B cell (primary cell): Measurements from ENCODE around the gene MND1. TPM values are rescaled to one million over a fixed set of nuclear protein-coding genes. Genes with fewer than 3 reads are reported as not detected.

Experiments used
- ATAC-seq: fragments of 200-7000 bp; cut with Tn5 transposase; one replicate; pipeline ENCODE4 v1.10.0; 2021; ENCODE audit warnings: low read depth, mild to moderate bottlenecking, moderate number of reproducible peaks, moderate library complexity
- CTCF ChIA-PET: fragments of 350-600 bp; sonication (Branson Sonifier 250); formaldehyde crosslinking; loops from one replicate; lab custom pipeline; 2021; ENCODE audit warnings: antibody characterized with exemption, inconsistent platforms; lab: Charles Lee
- POLR2A ChIA-PET: fragments of 350-600 bp; sonication (Branson Sonifier 250); formaldehyde crosslinking; loops from one replicate; lab custom pipeline; 2021; ENCODE audit warnings: antibody characterized with exemption; lab: Charles Lee
- DNase-seq: peaks from one replicate; pipeline ENCODE4 v3.0.0; 2013
- H2AFZ ChIP-seq: 2 replicates; pipeline ENCODE4 v1.6.1; 2012; ENCODE audit warnings: mild to moderate bottlenecking, low read depth, low read length; ENCODE audit not compliant: insufficient read depth, poor library complexity, severe bottlenecking
- H3K27ac ChIP-seq, 2 donors: 1 replicate in 1 of 2; 2 replicates in 1 of 2; pipeline ENCODE4 v1.5.1; 2012 to 2013; ENCODE audit warnings: low read length in 2 of 2, mild to moderate bottlenecking in 2 of 2, moderate library complexity in 1 of 2
- H3K27me3 ChIP-seq, 4 experiments: fragments of 200-600 bp in 1 of 4; sonication (generic) in 1 of 4; replicated peaks in 1 of 4; 1 replicate in 2 of 4; 2 replicates in 2 of 4; pipeline versions ENCODE4 v1.6.1 to v1.7.0; 2013 to 2016; ENCODE audit warnings: low read length in 3 of 4, mild to moderate bottlenecking in 2 of 4, mixed read lengths in 1 of 4, moderate library complexity in 1 of 4; ENCODE audit not compliant: insufficient read depth in 4 of 4, control insufficient read depth in 3 of 4; ENCODE audit errors: control extremely low read depth in 1 of 4
- H3K36me3 ChIP-seq, 2 experiments: replicated peaks in 1 of 2; 1 replicate in 1 of 2; 2 replicates in 1 of 2; pipeline versions ENCODE4 v1.6.1 to v1.7.1; 2013; ENCODE audit warnings: low read length in 1 of 2; ENCODE audit not compliant: insufficient read depth in 2 of 2, control insufficient read depth in 1 of 2; ENCODE audit errors: control extremely low read depth in 1 of 2, extremely low read depth in 1 of 2
- H3K4me1 ChIP-seq, 2 donors: fragments of 200-600 bp in 1 of 2; sonication (generic) in 1 of 2; 1 replicate in 1 of 2; 2 replicates in 1 of 2; pipeline versions ENCODE4 v1.5.1 to v1.6.1; 2013 to 2017; ENCODE audit warnings: low read length in 2 of 2; ENCODE audit not compliant: control insufficient read depth in 2 of 2, insufficient read depth in 2 of 2
- H3K4me2 ChIP-seq: replicated peaks from 2 replicates; pipeline ENCODE3; 2012; ENCODE audit warnings: mild to moderate bottlenecking, low read depth, low read length; ENCODE audit not compliant: poor library complexity, severe bottlenecking
- H3K4me3 ChIP-seq, 5 experiments: fragments of 200-600 bp in 1 of 5; sonication (generic) in 1 of 5; 1 replicate in 3 of 5; 2 replicates in 2 of 5; pipeline versions ENCODE4 v1.5.1 to v1.7.0; 2011 to 2016; ENCODE audit warnings: low read length in 4 of 5, mild to moderate bottlenecking in 4 of 5, low read depth in 2 of 5, control low read depth in 1 of 5, moderate library complexity in 1 of 5; ENCODE audit not compliant: insufficient read depth in 1 of 5; ENCODE audit errors: control extremely low read depth in 1 of 5, extremely low read depth in 1 of 5
- H3K79me2 ChIP-seq: fragments of 200-600 bp; sonication (generic); one replicate; pipeline ENCODE4 v1.6.0; 2016; ENCODE audit warnings: low read length; ENCODE audit not compliant: control insufficient read depth, insufficient read depth
- H3K9ac ChIP-seq: fragments of 200-600 bp; sonication (generic); 2 replicates; pipeline ENCODE4 v1.6.1; 2017; ENCODE audit warnings: mild to moderate bottlenecking, low read length, moderate library complexity
- H3K9me3 ChIP-seq, 3 donors: one replicate each; pipeline versions ENCODE4 v1.6.1 to v1.7.1; 2013; ENCODE audit warnings: low read length in 2 of 3; ENCODE audit not compliant: control insufficient read depth in 2 of 3, insufficient read depth in 1 of 3; ENCODE audit errors: control extremely low read depth in 1 of 3
- H4K20me1 ChIP-seq: 2 replicates; pipeline ENCODE4 v1.6.0; 2012; ENCODE audit warnings: mild to moderate bottlenecking, low read length; ENCODE audit not compliant: insufficient read depth, control insufficient read depth, poor library complexity, severe bottlenecking
- H3K27ac Mint-ChIP-seq: one replicate; pipeline ENCODE4 v1.8.0; 2021; ENCODE audit warnings: mixed read lengths
- H3K27me3 Mint-ChIP-seq: one replicate; pipeline ENCODE4 v1.8.0; 2021; ENCODE audit warnings: mixed read lengths
- H3K4me1 Mint-ChIP-seq: one replicate; pipeline ENCODE4 v1.8.0; 2021; ENCODE audit warnings: mixed read lengths
- H3K4me3 Mint-ChIP-seq: one replicate; pipeline ENCODE4 v1.8.0; 2021; ENCODE audit warnings: mixed read lengths
- H3K9me3 Mint-ChIP-seq: one replicate; pipeline ENCODE4 v1.8.0; 2022; ENCODE audit warnings: mixed read lengths; ENCODE audit not compliant: insufficient read depth
- EZH2 ChIP-seq: IDR thresholded peaks from 2 replicates; pipeline ENCODE4 v1.6.1; 2012; ENCODE audit warnings: borderline replicate concordance, low read depth, mild to moderate bottlenecking, moderate library complexity, low read length; ENCODE audit not compliant: insufficient read depth, poor library complexity, severe bottlenecking
- WGBS: methylation state at CpG from one replicate; pipeline ENCODE4 v1.1.5; 2013; ENCODE audit warnings: missing lambda C conversion rate; ENCODE audit not compliant: insufficient coverage; 5-methylcytosine and 5-hydroxymethylcytosine counted together
- intact Hi-C: fragments of 100-400 bp; cut with micrococcal nuclease; formaldehyde crosslinking; loops from one replicate; pipeline ENCODE4 v1.10.0; 2022
- polyA plus RNA-seq: library from polyadenylated mRNA; depleted of rRNA; stranded (reverse); fragments of >200 nt; gene quantifications from 2 replicates; pipeline ENCODE4 v1.2.3, GENCODE V29; 2012
- total RNA-seq, 2 donors: library from RNA; stranded (reverse); fragments of 120-200 nt in 1 of 2; gene quantifications; 1 replicate in 1 of 2; 2 replicates in 1 of 2; pipeline versions ENCODE4 v1.2.3 to v1.2.4, GENCODE V29; 2013 to 2022
- TF ChIP-seq, protein P1 (sequence below): fragments of 200-600 bp; IDR thresholded peaks from one replicate; pipeline ENCODE4 v1.8.0; 2022; ENCODE audit warnings: antibody characterized with exemption, mild to moderate bottlenecking

MND1 gene
- total and polyA plus RNA-seq, 2 donors (not counting 1 experiment from before 2014, with no cell fraction given) = not detected

GRCh38 chr4:153327247-153327646 lies 17.2 kb upstream of the MND1 start:
- Mint-ChIP-seq H3K27ac (no peak overlapping the region), H3K4me1 (peaks cover 6% of the 10 kb centered on the region), H3K4me3 (peak overlapping the region; percentile 58), H3K27me3 (no peaks in the 10 kb centered on the region), H3K9me3 (no peaks in the 10 kb centered on the region)
- peak; percentile 16 for DNase-seq
- Histone ChIP-seq H3K27ac (no peak overlapping the region), H3K36me3 (no peaks in the 10 kb centered on the region), H3K4me2 (peak overlapping the region; percentile 44), H4K20me1 (no peaks in the 10 kb centered on the region), H3K9ac (peak overlapping the region; percentile 38), H3K27me3 (no peaks in the 10 kb centered on the region), H3K79me2 (no peaks in the 10 kb centered on the region), H3K4me3 (no peak overlapping the region), H3K4me1 (peaks cover 0 to 5% of the 10 kb centered on the region in 2 donors), H3K9me3 (no peaks in the 10 kb centered on the region), H2AFZ (peak overlapping the region; percentile 41)
- no CpG with 5 or more reads among the region's 1 CpG for WGBS
- no peak for ATAC-seq
- TF ChIP-seq EZH2 = no peak
- TF ChIP-seq, protein P1, sequence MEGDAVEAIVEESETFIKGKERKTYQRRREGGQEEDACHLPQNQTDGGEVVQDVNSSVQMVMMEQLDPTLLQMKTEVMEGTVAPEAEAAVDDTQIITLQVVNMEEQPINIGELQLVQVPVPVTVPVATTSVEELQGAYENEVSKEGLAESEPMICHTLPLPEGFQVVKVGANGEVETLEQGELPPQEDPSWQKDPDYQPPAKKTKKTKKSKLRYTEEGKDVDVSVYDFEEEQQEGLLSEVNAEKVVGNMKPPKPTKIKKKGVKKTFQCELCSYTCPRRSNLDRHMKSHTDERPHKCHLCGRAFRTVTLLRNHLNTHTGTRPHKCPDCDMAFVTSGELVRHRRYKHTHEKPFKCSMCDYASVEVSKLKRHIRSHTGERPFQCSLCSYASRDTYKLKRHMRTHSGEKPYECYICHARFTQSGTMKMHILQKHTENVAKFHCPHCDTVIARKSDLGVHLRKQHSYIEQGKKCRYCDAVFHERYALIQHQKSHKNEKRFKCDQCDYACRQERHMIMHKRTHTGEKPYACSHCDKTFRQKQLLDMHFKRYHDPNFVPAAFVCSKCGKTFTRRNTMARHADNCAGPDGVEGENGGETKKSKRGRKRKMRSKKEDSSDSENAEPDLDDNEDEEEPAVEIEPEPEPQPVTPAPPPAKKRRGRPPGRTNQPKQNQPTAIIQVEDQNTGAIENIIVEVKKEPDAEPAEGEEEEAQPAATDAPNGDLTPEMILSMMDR = no peak
- CTCF ChIA-PET = no interaction called here
- POLR2A ChIA-PET = no interaction called here
- intact Hi-C loops = loop anchor here (10.0 kb wide), 1 partner anchor 72 kb away; no protein-coding TSS in a partner anchor

DNA sequence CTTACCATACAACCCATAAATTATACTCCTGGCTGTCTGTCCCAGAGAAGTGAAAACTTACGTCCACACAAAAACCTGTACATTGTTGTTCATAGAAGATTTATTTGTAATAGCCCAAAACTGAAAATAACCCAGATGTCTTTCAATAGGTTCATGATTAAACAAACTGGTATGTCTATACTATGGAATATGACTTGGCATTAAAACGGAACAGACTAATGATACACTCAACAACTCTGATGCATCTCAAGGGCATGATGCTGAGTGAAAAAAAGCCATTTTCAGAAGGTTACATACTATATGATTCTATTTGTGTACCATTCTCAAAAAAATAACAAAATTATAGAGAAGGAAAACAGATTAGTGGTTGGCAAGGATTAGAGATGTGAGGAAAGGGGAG lies 11.6 kb upstream of the MND1 start:
- intact Hi-C loops = no loop called here
- H3K4me1 ChIP-seq = no peaks in the 10 kb centered on the region
- no peaks in the 10 kb centered on the region for H3K79me2 ChIP-seq
- H3K27ac ChIP-seq = no peak overlapping the region
- H3K4me1 Mint-ChIP-seq = no peaks in the 10 kb centered on the region
- no peaks in the 10 kb centered on the region for H4K20me1 ChIP-seq
- CTCF ChIA-PET = no interaction called here
- ATAC-seq = no peak
- no peak overlapping the region for H3K4me3 ChIP-seq
- H3K27ac Mint-ChIP-seq = no peak overlapping the region
- no CpG with 5 or more reads among the region's 2 CpGs for WGBS
- no peaks in the 10 kb centered on the region for H3K9me3 ChIP-seq
- TF ChIP-seq, protein P1 = no peak
- TF ChIP-seq EZH2 = no peak
- H3K27me3 Mint-ChIP-seq = no peaks in the 10 kb centered on the region
- H3K27me3 ChIP-seq = no peaks in the 10 kb centered on the region
- no peak overlapping the region for H3K4me2 ChIP-seq
- no peak overlapping the region for H2AFZ ChIP-seq
- H3K9ac ChIP-seq = no peak overlapping the region
- POLR2A ChIA-PET = no interaction called here
- no peak overlapping the region for H3K4me3 Mint-ChIP-seq
- no peaks in the 10 kb centered on the region for H3K36me3 ChIP-seq
- DNase-seq = no peak
- H3K9me3 Mint-ChIP-seq = no peaks in the 10 kb centered on the region
